Liver (tissue), 9 donors: Measurements from ENCODE around the gene KPNB1. TPM values are rescaled to one million over a fixed set of nuclear protein-coding genes. Genes with fewer than 3 reads are reported as not detected.

Experiments used
- DNase-seq: peaks from one replicate; pipeline ENCODE4 v3.0.0-alpha.2; 2017; ENCODE audit warnings: low spot score
- H3K27ac ChIP-seq, 2 donors: one replicate each; pipeline ENCODE4 v1.7.0; 2013; ENCODE audit warnings: inconsistent platforms in 2 of 2, low read length in 2 of 2, control low read depth in 1 of 2, low read depth in 1 of 2, mild to moderate bottlenecking in 1 of 2
- H3K27me3 ChIP-seq, 4 donors: one replicate each; pipeline versions ENCODE4 v1.6.1 to v1.7.0; 2013; ENCODE audit warnings: low read length in 3 of 4, inconsistent platforms in 1 of 4, mild to moderate bottlenecking in 1 of 4, moderate library complexity in 1 of 4; ENCODE audit not compliant: control insufficient read depth in 4 of 4, insufficient read depth in 4 of 4
- H3K36me3 ChIP-seq, 4 donors: one replicate each; pipeline versions ENCODE4 v1.6.1 to v1.7.0; 2013; ENCODE audit warnings: low read length in 3 of 4, mild to moderate bottlenecking in 3 of 4, low read depth in 1 of 4, moderate library complexity in 1 of 4; ENCODE audit not compliant: control insufficient read depth in 4 of 4, insufficient read depth in 3 of 4
- H3K4me1 ChIP-seq, 4 donors: one replicate each; pipeline versions ENCODE4 v1.6.1 to v1.7.0; 2013; ENCODE audit warnings: low read length in 3 of 4, mild to moderate bottlenecking in 3 of 4, moderate library complexity in 1 of 4; ENCODE audit not compliant: control insufficient read depth in 4 of 4, insufficient read depth in 4 of 4
- H3K4me3 ChIP-seq, 3 donors: one replicate each; pipeline versions ENCODE4 v1.6.1 to v1.7.0; 2013; ENCODE audit warnings: low read length in 3 of 3, control low read depth in 1 of 3, low read depth in 1 of 3, mild to moderate bottlenecking in 1 of 3
- H3K9ac ChIP-seq, 2 donors: one replicate each; pipeline ENCODE4 v1.7.0; 2013; ENCODE audit warnings: low read length in 2 of 2, mild to moderate bottlenecking in 2 of 2, moderate library complexity in 2 of 2, control low read depth in 1 of 2, low read depth in 1 of 2
- H3K9me3 ChIP-seq, 4 donors: one replicate each; pipeline versions ENCODE4 v1.6.1 to v1.7.0; 2013; ENCODE audit warnings: low read length in 3 of 4; ENCODE audit not compliant: control insufficient read depth in 4 of 4
- EGR1 ChIP-seq, 2 donors: IDR thresholded peaks; 2 replicates each; pipeline ENCODE4 v1.6.1; 2016 to 2018; ENCODE audit warnings: antibody characterized with exemption in 2 of 2, low read depth in 2 of 2
- FOXA1 ChIP-seq: IDR thresholded peaks from 2 replicates; pipeline ENCODE4 v1.6.1; 2016; ENCODE audit warnings: antibody characterized with exemption
- FOXA2 ChIP-seq: IDR thresholded peaks from 2 replicates; pipeline ENCODE4 v1.6.1; 2016; ENCODE audit warnings: antibody characterized with exemption
- GABPA ChIP-seq, 2 donors: IDR thresholded peaks in 1 of 2; conservative IDR thresholded peaks in 1 of 2; 2 replicates each; pipeline ENCODE4 v1.6.1; 2016; ENCODE audit warnings: antibody characterized with exemption in 2 of 2, mild to moderate bottlenecking in 1 of 2, moderate library complexity in 1 of 2
- HNF4G ChIP-seq: IDR thresholded peaks from 2 replicates; pipeline ENCODE4 v1.6.1; 2016; ENCODE audit warnings: antibody characterized with exemption
- JUND ChIP-seq, 2 donors: IDR thresholded peaks; 2 replicates each; pipeline ENCODE4 v1.6.1; 2016; ENCODE audit warnings: antibody characterized with exemption in 2 of 2
- NR2F2 ChIP-seq: IDR thresholded peaks from 2 replicates; pipeline ENCODE4 v1.6.1; 2016; ENCODE audit warnings: antibody characterized with exemption
- RAD21 ChIP-seq, 2 donors: IDR thresholded peaks; 2 replicates each; pipeline ENCODE4 v1.6.1; 2016; ENCODE audit warnings: antibody characterized with exemption in 2 of 2, mild to moderate bottlenecking in 2 of 2
- RXRA ChIP-seq, 2 donors: IDR thresholded peaks; 2 replicates each; pipeline ENCODE4 v1.6.1; 2017 to 2018; ENCODE audit warnings: antibody characterized with exemption in 2 of 2, mild to moderate bottlenecking in 1 of 2
- SP1 ChIP-seq: IDR thresholded peaks from 2 replicates; pipeline ENCODE4 v1.6.1; 2018; ENCODE audit warnings: antibody characterized with exemption, mild to moderate bottlenecking
- TAF1 ChIP-seq: conservative IDR thresholded peaks from 2 replicates; pipeline ENCODE4 v1.6.1; 2016; ENCODE audit warnings: antibody characterized with exemption, mild to moderate bottlenecking
- YY1 ChIP-seq: IDR thresholded peaks from 2 replicates; pipeline ENCODE4 v1.6.1; 2016; ENCODE audit warnings: antibody characterized with exemption, mild to moderate bottlenecking
- WGBS: extraction: QIAGEN DNeasy Blood & Tissue Kit; methylation state at CpG from one replicate; pipeline ENCODE4 v1.1.7; 2013; 5-methylcytosine and 5-hydroxymethylcytosine counted together
- polyA plus RNA-seq, 2 donors: library from polyadenylated mRNA; stranded (reverse) in 1 of 2; unstranded in 1 of 2; fragments of 200-250 nt in 1 of 2; fragments of >200 nt in 1 of 2; fragmentation: Nextera tagmentation in 1 of 2; extraction: Ambion mirVana in 1 of 2; gene quantifications; one replicate each; pipeline versions ENCODE4 v1.2.1 to v1.2.3, GENCODE V29; 2013 to 2015
- total RNA-seq, 2 donors: library from RNA; depleted of rRNA; stranded (reverse); fragments of >200 nt; gene quantifications; one replicate each; pipeline ENCODE4 v1.2.3, GENCODE V29; 2014
- TF ChIP-seq, protein P1 (sequence below): IDR thresholded peaks from 2 replicates; pipeline ENCODE4 v1.6.1; 2016; ENCODE audit warnings: antibody characterized with exemption
- TF ChIP-seq, protein P2 (sequence below): fragments of 150-350 bp; IDR thresholded peaks from 2 replicates; pipeline ENCODE4 v1.5.1; 2017; ENCODE audit warnings: improper control_type of control experiment, low read depth, low read length; ENCODE audit not compliant: missing input control
- TF ChIP-seq, protein P3 (sequence below): IDR thresholded peaks from 2 replicates; pipeline ENCODE4 v1.6.1; 2016; ENCODE audit warnings: antibody characterized with exemption, mild to moderate bottlenecking
- TF ChIP-seq, protein P4 (sequence below): IDR thresholded peaks from 2 replicates; pipeline ENCODE4 v1.6.1; 2016; ENCODE audit warnings: antibody characterized with exemption
- TF ChIP-seq, protein P5 (sequence below): IDR thresholded peaks from 2 replicates; pipeline ENCODE4 v1.6.1; 2016; ENCODE audit warnings: antibody characterized with exemption
- donor health status: healthy.
- donor health status: healthy.
- donor health status: healthy.
- donor health status: healthy.
- donor health status: healthy.

Gene KPNB1
- total and polyA plus RNA-seq, 4 donors: 27.6 to 114 (median 75.0) TPM

DNA sequence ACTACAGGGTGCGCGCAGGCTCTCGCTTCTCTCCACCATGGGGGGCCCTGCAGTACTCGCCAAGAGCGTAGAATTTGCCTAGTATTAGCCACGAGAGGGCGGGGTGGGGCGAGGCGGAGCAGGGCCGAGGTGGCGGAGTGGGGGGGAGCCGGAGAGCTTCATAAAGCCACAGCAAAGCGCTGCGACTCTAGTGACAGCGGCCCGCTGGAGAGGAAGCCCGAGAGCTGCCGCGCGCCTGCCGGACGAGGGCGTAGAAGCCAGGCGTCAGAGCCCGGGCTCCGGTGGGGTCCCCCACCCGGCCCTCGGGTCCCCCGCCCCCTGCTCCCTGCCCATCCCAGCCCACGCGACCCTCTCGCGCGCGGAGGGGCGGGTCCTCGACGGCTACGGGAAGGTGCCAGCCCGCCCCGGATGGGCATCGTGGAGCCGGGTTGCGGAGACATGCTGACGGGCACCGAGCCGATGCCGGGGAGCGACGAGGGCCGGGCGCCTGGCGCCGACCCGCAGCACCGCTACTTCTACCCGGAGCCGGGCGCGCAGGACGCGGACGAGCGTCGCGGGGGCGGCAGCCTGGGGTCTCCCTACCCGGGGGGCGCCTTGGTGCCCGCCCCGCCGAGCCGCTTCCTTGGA lies 83.4 kb downstream of the KPNB1 start, which contains the start of gene TBX21:
Gene TBX21, plus strand, starts transcription at position 190 of the 627 bp plus-strand sequence. Its CDS starts 219 bp downstream, at position 409.
- Histone ChIP-seq H3K4me3 (peak within 1 kb of the TSS in 2 of 3 donors; percentile 8 to 43), H3K4me1 (peaks cover 3 to 11% (median 4%) of the 10 kb centered on the region in 4 donors), H3K9ac (peak within 1 kb of the TSS in 1 of 2 donors; percentile 54), H3K9me3 (no peaks in the 10 kb centered on the region), H3K27ac (no peak within 1 kb of the TSS), H3K27me3 (peaks cover 0 to 8% (median 5%) of the 10 kb centered on the region in 4 donors), H3K36me3 (no peaks in the 10 kb centered on the region)
- 2% methylated on average over 73 of the region's 73 CpGs for WGBS
- DNase-seq: peak; percentile 44
- TF ChIP-seq GABPA (IDR thresholded peaks at IDR 0.05 in 1 of 2, conservative IDR thresholded peaks at IDR 0.05 in 1 of 2): no peak
- no peak for TF ChIP-seq HNF4G
- TF ChIP-seq, protein P1, sequence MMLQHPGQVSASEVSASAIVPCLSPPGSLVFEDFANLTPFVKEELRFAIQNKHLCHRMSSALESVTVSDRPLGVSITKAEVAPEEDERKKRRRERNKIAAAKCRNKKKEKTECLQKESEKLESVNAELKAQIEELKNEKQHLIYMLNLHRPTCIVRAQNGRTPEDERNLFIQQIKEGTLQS: no peak
- peak in 1 of 2 donors; percentile 21 for TF ChIP-seq RAD21 (IDR thresholded peaks at IDR 0.05)
- TF ChIP-seq, protein P2, sequence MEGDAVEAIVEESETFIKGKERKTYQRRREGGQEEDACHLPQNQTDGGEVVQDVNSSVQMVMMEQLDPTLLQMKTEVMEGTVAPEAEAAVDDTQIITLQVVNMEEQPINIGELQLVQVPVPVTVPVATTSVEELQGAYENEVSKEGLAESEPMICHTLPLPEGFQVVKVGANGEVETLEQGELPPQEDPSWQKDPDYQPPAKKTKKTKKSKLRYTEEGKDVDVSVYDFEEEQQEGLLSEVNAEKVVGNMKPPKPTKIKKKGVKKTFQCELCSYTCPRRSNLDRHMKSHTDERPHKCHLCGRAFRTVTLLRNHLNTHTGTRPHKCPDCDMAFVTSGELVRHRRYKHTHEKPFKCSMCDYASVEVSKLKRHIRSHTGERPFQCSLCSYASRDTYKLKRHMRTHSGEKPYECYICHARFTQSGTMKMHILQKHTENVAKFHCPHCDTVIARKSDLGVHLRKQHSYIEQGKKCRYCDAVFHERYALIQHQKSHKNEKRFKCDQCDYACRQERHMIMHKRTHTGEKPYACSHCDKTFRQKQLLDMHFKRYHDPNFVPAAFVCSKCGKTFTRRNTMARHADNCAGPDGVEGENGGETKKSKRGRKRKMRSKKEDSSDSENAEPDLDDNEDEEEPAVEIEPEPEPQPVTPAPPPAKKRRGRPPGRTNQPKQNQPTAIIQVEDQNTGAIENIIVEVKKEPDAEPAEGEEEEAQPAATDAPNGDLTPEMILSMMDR: peak; percentile 10

DNA sequence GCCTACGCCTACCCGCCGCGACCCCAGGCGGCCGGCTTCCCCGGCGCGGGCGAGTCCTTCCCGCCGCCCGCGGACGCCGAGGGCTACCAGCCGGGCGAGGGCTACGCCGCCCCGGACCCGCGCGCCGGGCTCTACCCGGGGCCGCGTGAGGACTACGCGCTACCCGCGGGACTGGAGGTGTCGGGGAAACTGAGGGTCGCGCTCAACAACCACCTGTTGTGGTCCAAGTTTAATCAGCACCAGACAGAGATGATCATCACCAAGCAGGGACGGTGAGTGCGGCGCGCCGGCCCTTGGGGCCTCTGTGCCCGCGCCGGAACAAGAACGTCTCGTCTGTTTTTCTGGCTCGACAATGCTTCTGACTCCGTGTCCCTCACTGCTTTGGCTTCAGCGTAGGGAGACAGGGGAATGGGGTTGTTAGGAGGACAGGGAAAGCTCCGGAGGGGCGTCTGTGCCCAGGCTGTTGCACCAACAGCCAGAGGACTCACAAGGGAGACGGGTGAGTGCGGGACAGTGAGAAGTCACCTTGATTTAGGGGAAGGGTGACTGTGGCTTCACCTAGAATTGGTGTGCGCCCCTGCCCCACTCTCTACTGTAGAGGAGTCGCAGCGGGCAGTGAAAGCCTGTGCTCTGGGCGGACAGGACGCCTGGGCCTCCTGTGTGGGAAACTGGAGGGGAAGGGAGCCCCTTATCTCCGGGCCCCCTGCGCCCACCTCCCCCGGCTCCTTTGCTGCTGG lies 84.1 kb downstream of the KPNB1 start:
- no peak for DNase-seq
- peak overlapping the region in 2 of 3 donors; percentile 8 to 43 for H3K4me3 ChIP-seq
- H3K9ac ChIP-seq: peak overlapping the region in 1 of 2 donors; percentile 54
- 9% methylated on average over 60 of the region's 60 CpGs for WGBS
- TF ChIP-seq, protein P1: no peak
- TF ChIP-seq RXRA (IDR thresholded peaks at IDR 0.05): no peak
- TF ChIP-seq FOXA1: no peak
- TF ChIP-seq, protein P3, sequence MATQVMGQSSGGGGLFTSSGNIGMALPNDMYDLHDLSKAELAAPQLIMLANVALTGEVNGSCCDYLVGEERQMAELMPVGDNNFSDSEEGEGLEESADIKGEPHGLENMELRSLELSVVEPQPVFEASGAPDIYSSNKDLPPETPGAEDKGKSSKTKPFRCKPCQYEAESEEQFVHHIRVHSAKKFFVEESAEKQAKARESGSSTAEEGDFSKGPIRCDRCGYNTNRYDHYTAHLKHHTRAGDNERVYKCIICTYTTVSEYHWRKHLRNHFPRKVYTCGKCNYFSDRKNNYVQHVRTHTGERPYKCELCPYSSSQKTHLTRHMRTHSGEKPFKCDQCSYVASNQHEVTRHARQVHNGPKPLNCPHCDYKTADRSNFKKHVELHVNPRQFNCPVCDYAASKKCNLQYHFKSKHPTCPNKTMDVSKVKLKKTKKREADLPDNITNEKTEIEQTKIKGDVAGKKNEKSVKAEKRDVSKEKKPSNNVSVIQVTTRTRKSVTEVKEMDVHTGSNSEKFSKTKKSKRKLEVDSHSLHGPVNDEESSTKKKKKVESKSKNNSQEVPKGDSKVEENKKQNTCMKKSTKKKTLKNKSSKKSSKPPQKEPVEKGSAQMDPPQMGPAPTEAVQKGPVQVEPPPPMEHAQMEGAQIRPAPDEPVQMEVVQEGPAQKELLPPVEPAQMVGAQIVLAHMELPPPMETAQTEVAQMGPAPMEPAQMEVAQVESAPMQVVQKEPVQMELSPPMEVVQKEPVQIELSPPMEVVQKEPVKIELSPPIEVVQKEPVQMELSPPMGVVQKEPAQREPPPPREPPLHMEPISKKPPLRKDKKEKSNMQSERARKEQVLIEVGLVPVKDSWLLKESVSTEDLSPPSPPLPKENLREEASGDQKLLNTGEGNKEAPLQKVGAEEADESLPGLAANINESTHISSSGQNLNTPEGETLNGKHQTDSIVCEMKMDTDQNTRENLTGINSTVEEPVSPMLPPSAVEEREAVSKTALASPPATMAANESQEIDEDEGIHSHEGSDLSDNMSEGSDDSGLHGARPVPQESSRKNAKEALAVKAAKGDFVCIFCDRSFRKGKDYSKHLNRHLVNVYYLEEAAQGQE: no peak
- no peak for TF ChIP-seq NR2F2
- TF ChIP-seq EGR1 (IDR thresholded peaks at IDR 0.05; ENCODE audit: low read depth in 2 of 2): no peak
- no peak for TF ChIP-seq FOXA2
- TF ChIP-seq YY1: no peak
- no peak for TF ChIP-seq RAD21 (IDR thresholded peaks at IDR 0.05)
- no peak for TF ChIP-seq JUND (IDR thresholded peaks at IDR 0.05)
- TF ChIP-seq, protein P4, sequence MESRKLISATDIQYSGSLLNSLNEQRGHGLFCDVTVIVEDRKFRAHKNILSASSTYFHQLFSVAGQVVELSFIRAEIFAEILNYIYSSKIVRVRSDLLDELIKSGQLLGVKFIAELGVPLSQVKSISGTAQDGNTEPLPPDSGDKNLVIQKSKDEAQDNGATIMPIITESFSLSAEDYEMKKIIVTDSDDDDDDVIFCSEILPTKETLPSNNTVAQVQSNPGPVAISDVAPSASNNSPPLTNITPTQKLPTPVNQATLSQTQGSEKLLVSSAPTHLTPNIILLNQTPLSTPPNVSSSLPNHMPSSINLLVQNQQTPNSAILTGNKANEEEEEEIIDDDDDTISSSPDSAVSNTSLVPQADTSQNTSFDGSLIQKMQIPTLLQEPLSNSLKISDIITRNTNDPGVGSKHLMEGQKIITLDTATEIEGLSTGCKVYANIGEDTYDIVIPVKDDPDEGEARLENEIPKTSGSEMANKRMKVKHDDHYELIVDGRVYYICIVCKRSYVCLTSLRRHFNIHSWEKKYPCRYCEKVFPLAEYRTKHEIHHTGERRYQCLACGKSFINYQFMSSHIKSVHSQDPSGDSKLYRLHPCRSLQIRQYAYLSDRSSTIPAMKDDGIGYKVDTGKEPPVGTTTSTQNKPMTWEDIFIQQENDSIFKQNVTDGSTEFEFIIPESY: no peak
- no peak for TF ChIP-seq SP1
- TF ChIP-seq GABPA (IDR thresholded peaks at IDR 0.05 in 1 of 2, conservative IDR thresholded peaks at IDR 0.05 in 1 of 2): no peak
- TF ChIP-seq, protein P5, sequence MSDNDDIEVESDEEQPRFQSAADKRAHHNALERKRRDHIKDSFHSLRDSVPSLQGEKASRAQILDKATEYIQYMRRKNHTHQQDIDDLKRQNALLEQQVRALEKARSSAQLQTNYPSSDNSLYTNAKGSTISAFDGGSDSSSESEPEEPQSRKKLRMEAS: no peak
- TF ChIP-seq TAF1: no peak
- no peak for TF ChIP-seq HNF4G
- H3K27me3 ChIP-seq: peaks cover 0 to 8% (median 5%) of the 10 kb centered on the region in 4 donors
- no peaks in the 10 kb centered on the region for H3K36me3 ChIP-seq
- peak overlapping the region in 1 of 2 donors; percentile 12 for H3K27ac ChIP-seq
- H3K4me1 ChIP-seq: peaks cover 3 to 11% (median 4%) of the 10 kb centered on the region in 4 donors
- no peaks in the 10 kb centered on the region for H3K9me3 ChIP-seq
